HUES6 (cell line): ENCODE data around the gene LBP.

ENCODE experiments used
- H3K27ac ChIP-seq: 2 replicates; pipeline ENCODE4 v1.7.0; 2013; ENCODE audit warnings: low read depth, mild to moderate bottlenecking, low read length, inconsistent platforms
- H3K27me3 ChIP-seq: 2 replicates; pipeline ENCODE4 v1.6.1; 2013; ENCODE audit warnings: low read length; ENCODE audit not compliant: control insufficient read depth, insufficient read depth
- H3K36me3 ChIP-seq: 2 replicates; pipeline ENCODE4 v1.6.1; 2013; ENCODE audit warnings: low read length; ENCODE audit not compliant: control insufficient read depth, insufficient read depth
- H3K4me1 ChIP-seq: 2 replicates; pipeline ENCODE4 v1.6.1; 2013; ENCODE audit warnings: low read length; ENCODE audit not compliant: control insufficient read depth, insufficient read depth
- H3K4me3 ChIP-seq: 2 replicates; pipeline ENCODE4 v1.5.1; 2013; ENCODE audit warnings: low read depth, low read length
- H3K9ac ChIP-seq: one replicate; pipeline ENCODE4 v1.6.1; 2013; ENCODE audit warnings: mild to moderate bottlenecking, low read length
- H3K9me3 ChIP-seq: 2 replicates; pipeline ENCODE4 v1.6.1; 2013; ENCODE audit warnings: low read depth, low read length; ENCODE audit not compliant: control insufficient read depth, insufficient read depth

LBP gene, protein sequence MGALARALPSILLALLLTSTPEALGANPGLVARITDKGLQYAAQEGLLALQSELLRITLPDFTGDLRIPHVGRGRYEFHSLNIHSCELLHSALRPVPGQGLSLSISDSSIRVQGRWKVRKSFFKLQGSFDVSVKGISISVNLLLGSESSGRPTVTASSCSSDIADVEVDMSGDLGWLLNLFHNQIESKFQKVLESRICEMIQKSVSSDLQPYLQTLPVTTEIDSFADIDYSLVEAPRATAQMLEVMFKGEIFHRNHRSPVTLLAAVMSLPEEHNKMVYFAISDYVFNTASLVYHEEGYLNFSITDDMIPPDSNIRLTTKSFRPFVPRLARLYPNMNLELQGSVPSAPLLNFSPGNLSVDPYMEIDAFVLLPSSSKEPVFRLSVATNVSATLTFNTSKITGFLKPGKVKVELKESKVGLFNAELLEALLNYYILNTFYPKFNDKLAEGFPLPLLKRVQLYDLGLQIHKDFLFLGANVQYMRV

DNA sequence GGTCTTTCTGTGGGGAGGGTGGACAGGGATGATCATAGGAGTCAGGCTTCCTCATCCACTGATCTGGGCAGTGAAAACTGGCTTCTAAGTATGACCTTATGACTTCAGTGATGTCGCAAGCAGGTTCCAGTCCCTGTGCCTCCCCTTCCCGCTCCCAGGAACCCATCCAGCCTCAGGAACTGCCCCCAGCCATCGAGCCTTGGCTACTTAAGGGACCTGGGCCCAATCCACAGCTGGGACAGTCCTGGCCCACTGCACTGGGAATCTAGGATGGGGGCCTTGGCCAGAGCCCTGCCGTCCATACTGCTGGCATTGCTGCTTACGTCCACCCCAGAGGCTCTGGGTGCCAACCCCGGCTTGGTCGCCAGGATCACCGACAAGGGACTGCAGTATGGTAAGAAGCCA lies at the start of gene LBP:
LBP (plus strand) TSS at position 236 of the 405 bp plus-strand sequence; CDS start at position 271, 35 bp downstream.
- H3K36me3 ChIP-seq = no peaks in the 10 kb centered on the region
- H3K9ac ChIP-seq = no peak within 1 kb of the TSS
- H3K27ac ChIP-seq = no peak within 1 kb of the TSS
- H3K4me1 ChIP-seq = peaks cover 13% of the 10 kb centered on the region
- no peaks in the 10 kb centered on the region for H3K27me3 ChIP-seq
- no peak within 1 kb of the TSS for H3K4me3 ChIP-seq
- H3K9me3 ChIP-seq = no peaks in the 10 kb centered on the region

DNA sequence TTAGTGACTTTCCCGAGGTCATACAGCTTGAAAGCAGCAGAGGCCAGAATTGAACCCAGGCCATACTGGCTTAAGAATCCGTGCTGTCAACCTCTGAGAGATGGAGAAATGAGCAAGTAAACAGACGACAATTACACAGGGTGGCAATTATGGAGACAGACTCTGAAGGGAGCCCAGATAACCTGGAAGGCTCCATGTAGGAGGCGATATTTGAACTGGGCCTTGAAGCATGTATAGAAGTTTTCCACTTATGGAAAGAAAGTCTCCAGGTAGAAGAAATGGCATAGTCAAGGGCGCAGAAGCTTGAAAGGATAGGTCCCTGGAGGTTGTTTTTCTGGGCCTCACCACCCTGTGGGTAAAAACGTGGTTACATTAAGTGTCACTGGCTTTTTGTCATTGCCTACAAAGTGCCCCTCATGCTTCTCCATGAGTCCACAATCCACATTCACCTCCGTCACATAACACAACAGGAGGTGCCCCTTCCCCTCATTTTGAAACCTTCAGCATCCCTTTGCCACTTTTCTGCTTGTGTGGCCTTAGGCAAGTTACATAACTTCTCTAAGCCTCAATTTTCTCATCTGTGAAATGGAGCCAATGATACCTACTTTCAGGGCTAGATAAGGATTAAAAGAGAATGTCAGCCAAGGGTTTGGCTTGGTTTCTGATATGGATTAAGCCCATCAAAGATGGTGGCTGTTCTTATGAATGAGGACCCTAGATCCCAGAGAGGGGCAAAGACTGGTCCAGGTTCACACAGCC lies 48.2 kb upstream of the LBP start:
- H3K36me3 ChIP-seq = no peaks in the 10 kb centered on the region
- peaks cover 9% of the 10 kb centered on the region for H3K4me1 ChIP-seq
- no peaks in the 10 kb centered on the region; the same call in 1 of the 2 replicates for H3K27me3 ChIP-seq
- no peaks in the 10 kb centered on the region for H3K9me3 ChIP-seq
- no peak overlapping the region for H3K27ac ChIP-seq
- H3K9ac ChIP-seq = no peak overlapping the region
- no peak overlapping the region for H3K4me3 ChIP-seq

DNA sequence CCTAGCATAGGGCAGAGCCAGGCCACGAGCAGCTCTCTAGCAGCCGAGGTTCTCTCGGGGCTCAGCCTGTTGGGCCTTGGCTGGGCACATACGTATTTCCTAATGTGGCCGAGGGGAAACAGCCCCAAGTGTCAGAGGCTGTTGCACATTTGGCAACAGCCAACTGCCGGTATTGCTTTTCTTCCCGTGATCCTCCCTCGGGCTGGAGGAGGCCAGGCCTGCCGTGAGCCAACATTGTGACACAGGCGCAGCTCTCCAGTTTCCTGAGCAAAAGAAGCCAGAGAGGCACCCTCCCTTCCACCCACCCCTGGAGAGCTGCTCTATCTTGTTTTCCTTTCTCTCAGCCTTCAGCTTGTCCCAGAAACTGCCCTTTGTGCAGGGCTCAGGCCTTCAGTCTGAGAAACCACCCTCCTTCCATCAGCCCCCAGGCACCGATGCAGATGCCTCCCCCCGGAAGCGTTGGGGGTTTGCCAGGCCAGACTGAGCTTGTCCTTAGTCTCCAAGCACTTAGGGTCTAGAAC lies 47.5 kb upstream of the LBP start:
- H3K4me3 ChIP-seq = no peak overlapping the region

DNA sequence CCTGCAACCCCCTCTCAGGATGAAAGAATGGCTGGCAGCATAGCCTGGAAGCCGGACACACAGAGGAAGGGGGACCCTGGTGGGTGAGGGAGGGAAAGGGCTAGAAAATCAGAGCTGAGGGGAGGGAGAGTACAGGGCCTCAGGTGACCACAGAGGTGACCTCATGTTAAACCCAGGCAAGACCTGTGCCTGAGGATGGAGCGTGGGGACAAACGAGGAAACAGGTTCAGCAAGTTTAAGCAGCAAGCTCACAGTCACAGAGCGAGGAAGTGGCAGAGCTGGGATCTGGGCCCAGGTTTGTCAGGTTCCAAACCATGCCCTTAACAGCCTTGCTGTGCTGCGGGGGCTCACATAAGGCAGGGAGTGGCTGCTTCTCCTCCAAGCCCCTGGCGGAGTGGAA lies 46.3 kb upstream of the LBP start:
- Histone ChIP-seq H3K27me3 (no peaks in the 10 kb centered on the region; the same call in 1 of the 2 replicates), H3K9ac (no peak overlapping the region), H3K27ac (no peak overlapping the region), H3K36me3 (no peaks in the 10 kb centered on the region), H3K4me1 (peaks cover 9% of the 10 kb centered on the region), H3K9me3 (no peaks in the 10 kb centered on the region), H3K4me3 (no peak overlapping the region)

More for the DNA sequence above, 47.5 kb upstream of the LBP start:
- Histone ChIP-seq H3K9me3 (no peaks in the 10 kb centered on the region), H3K27ac (no peak overlapping the region), H3K27me3 (no peaks in the 10 kb centered on the region; the same call in 1 of the 2 replicates), H3K9ac (no peak overlapping the region), H3K36me3 (no peaks in the 10 kb centered on the region), H3K4me1 (peaks cover 9% of the 10 kb centered on the region)

DNA sequence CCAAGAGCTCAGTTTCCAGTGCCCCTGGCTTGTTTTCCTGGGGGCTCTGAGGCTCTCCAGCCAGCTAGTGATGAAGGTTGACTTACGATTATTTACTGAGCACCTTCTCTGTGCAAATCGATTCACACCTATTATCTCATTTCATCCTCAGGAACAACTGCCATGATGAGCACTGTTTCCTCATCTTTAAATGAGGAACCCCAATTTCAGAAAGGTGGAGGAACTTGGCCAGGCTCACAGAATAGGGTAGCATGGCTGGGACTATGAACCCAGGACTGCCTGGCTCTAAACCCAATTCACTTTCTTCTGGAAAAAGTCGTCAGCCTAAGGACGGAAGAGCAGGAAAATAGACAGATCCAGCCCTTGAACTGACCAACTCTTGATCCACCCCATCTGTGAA lies 45.8 kb upstream of the LBP start:
- no peaks in the 10 kb centered on the region for H3K9me3 ChIP-seq
- no peak overlapping the region for H3K27ac ChIP-seq
- no peak overlapping the region for H3K4me3 ChIP-seq
- H3K9ac ChIP-seq = no peak overlapping the region
- H3K4me1 ChIP-seq = peaks cover 9% of the 10 kb centered on the region
- H3K27me3 ChIP-seq = no peaks in the 10 kb centered on the region; the same call in 1 of the 2 replicates
- no peaks in the 10 kb centered on the region for H3K36me3 ChIP-seq

DNA sequence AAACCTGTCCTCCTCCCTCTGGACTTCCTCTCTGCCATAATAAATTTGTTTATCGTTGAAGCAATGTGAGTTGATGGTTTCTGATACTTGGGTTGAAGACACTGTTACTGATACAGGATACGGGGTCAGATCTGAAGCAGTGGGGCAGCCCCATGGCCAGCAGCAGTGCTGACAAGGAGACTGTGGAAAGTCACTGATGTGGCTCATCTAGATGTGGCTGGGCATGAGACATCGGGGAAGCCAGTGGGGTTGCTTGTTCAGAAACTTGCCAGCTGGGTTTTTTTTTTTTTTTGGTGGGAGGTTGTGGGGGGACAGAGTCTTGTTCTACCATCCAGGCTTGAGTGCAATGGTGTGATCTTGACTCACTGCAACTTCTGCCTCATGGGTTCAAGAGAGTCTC lies 45.0 kb upstream of the LBP start:
- Histone ChIP-seq H3K4me1 (peaks cover 9% of the 10 kb centered on the region), H3K36me3 (no peaks in the 10 kb centered on the region), H3K9ac (no peak overlapping the region), H3K4me3 (no peak overlapping the region), H3K9me3 (no peaks in the 10 kb centered on the region), H3K27ac (no peak overlapping the region), H3K27me3 (no peaks in the 10 kb centered on the region; the same call in 1 of the 2 replicates)

DNA sequence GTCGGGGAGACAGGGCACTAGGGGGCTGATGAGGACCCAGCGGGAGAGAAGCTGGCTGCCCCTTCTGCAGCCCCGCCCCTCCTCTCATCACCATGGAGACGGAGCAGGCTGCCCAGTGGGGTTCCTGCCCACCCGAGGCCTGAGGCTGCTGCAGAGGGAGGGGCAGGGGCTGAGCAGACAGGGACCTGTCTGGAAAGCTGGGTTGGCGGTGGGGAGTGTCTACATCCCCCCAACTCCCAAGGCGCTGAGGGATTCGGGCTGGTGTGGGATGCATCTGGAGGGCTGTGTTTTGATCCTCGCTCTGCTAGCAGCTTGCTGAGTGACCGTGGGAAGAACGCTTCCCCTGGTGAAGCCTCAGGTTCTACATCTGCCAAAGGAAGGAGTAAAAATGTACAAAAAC lies 43.5 kb upstream of the LBP start:
- H3K27ac ChIP-seq = no peak overlapping the region
- H3K27me3 ChIP-seq = no peaks in the 10 kb centered on the region; the same call in 1 of the 2 replicates
- no peak overlapping the region for H3K4me3 ChIP-seq
- H3K9ac ChIP-seq = no peak overlapping the region
- H3K36me3 ChIP-seq = no peaks in the 10 kb centered on the region
- no peaks in the 10 kb centered on the region for H3K9me3 ChIP-seq
- peaks cover 9% of the 10 kb centered on the region for H3K4me1 ChIP-seq

DNA sequence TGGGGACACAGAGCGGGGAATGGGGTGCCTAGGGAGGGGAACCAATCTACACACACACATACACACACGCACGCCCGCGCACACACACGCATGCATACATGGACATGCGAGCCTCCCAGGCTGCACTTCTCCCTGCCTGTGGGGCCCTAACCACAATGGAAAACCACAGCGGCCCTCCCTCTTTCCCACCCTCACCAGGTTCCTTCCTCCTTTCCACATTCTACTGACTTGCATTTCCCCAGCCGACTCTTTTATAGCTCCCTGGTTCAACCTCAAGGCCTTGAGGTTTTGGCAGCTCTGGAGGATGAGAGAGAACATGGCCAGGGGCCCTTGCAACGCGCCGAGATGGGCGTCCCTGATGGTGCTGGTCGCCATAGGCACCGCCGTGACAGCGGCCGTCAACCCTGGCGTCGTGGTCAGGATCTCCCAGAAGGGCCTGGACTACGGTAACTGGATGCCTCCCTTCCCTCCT lies 42.3 kb upstream of the LBP start, which contains the start of gene BPI:
BPI (plus strand) TSS at position 249 of the 472 bp plus-strand sequence; CDS start at position 317, 68 bp downstream.
- 0 out of 2 replicates have a peak, but pooled peaks cover under 1% of the 10 kb centered on the region for H3K9me3 ChIP-seq
- H3K27ac ChIP-seq = no peak within 1 kb of the TSS
- H3K36me3 ChIP-seq = no peaks in the 10 kb centered on the region

DNA sequence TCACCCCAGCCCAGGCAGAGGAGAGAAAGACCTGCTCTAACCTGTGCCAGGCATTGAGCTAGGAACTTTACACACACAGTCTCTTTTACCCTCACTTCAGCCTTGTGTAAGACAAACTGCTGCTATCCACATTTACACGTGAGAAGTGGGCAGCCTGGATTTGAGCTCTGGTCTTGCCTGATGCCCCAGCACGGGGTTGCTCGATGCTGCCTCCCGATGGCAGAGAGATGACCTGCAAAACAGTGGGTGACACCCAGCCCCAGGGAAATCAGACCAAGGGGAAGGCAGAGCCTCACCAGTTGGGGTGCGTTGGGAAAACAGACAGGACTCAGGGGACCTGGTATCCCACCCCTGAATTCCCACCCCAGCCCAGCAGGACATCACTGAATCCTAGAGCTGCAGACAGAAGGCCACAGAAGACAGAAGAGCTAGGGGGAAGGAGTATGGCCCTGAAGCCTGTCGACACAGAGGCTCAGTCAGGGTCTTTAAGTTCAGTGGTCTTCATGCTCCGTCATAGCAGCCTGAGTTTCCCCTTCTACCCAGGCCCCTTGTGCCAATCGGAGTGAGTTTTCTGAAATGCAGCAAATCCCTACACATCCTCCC lies 41.3 kb upstream of the LBP start:
- H3K9ac ChIP-seq = no peak overlapping the region
- H3K9me3 ChIP-seq = 0 out of 2 replicates have a peak, but pooled peaks cover 5% of the 10 kb centered on the region
- H3K27ac ChIP-seq = no peak overlapping the region
- H3K27me3 ChIP-seq = no peaks in the 10 kb centered on the region; the same call in 1 of the 2 replicates
- no peak overlapping the region for H3K4me3 ChIP-seq
- H3K36me3 ChIP-seq = no peaks in the 10 kb centered on the region
- peaks cover 4% of the 10 kb centered on the region for H3K4me1 ChIP-seq

More for the DNA sequence above, 42.3 kb upstream of the LBP start, which contains the start of gene BPI:
- H3K4me3 ChIP-seq = no peak within 1 kb of the TSS
- H3K27me3 ChIP-seq = no peaks in the 10 kb centered on the region; the same call in 1 of the 2 replicates
- H3K9ac ChIP-seq = no peak within 1 kb of the TSS
- H3K4me1 ChIP-seq = peaks cover 9% of the 10 kb centered on the region

DNA sequence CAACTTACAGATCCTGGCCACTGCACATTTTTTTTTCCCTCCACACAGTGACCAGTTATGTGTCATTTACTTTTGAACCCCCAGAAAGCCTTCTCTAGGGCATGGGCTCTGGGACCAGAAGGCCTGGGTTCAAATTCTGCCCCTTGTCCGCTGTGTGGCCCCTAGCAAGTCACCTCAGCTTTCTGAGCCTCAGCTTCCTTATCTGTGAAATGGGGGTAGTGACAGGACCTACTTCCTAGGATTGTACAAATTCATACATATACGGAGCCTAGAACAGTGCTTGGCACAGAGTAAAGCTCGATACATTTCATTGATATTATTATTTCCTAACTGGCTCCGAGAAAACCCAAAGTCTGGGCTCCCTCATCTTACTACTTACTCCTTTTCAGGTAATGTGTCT lies 40.7 kb upstream of the LBP start:
- H3K9ac ChIP-seq = no peak overlapping the region
- 0 out of 2 replicates have a peak, but pooled peaks cover 5% of the 10 kb centered on the region for H3K9me3 ChIP-seq
- no peaks in the 10 kb centered on the region for H3K36me3 ChIP-seq
- H3K27me3 ChIP-seq = no peaks in the 10 kb centered on the region; the same call in 1 of the 2 replicates
- H3K4me3 ChIP-seq = no peak overlapping the region
- H3K4me1 ChIP-seq = no peaks in the 10 kb centered on the region
- no peak overlapping the region for H3K27ac ChIP-seq
